HEK293 (cell line): ENCODE measurements around the gene HPSE.

Experiments
- CTCF ChIA-PET: fragments of 350-600 bp; formaldehyde crosslinking; extraction: SDS; loops from one replicate; lab custom pipeline; 2021; ENCODE audit warnings: antibody characterized with exemption; lab: Yijun Ruan, JAX
- POLR2A ChIA-PET: fragments of 300-600 bp; formaldehyde crosslinking; extraction: SDS; loops from one replicate; lab custom pipeline; 2020; ENCODE audit warnings: antibody characterized with exemption, inconsistent platforms; lab: Yijun Ruan, JAX
- H3K27ac ChIP-seq: fragments of 200-500 bp; sonication (Bioruptor generic); 2 replicates; pipeline ENCODE4 v1.5.1; 2014; ENCODE audit warnings: low read depth, low read length, control low read depth, inconsistent platforms; ENCODE audit errors: extremely low read depth
- H3K36me3 ChIP-seq, 2 experiments: fragments of 200-500 bp in 1 of 2; sonication (Bioruptor generic) in 1 of 2; 1 replicate in 1 of 2; 2 replicates in 1 of 2; pipeline ENCODE4 v1.5.1; 2014 to 2017; ENCODE audit warnings: inconsistent platforms in 2 of 2, low read length in 2 of 2; ENCODE audit not compliant: control insufficient read depth in 2 of 2, insufficient read depth in 1 of 2
- H3K4me1 ChIP-seq: fragments of 200-500 bp; sonication (Bioruptor generic); 2 replicates; pipeline ENCODE4 v1.5.1; 2014; ENCODE audit warnings: mild to moderate bottlenecking, low read length, inconsistent platforms; ENCODE audit not compliant: control insufficient read depth, insufficient read depth
- H3K4me3 ChIP-seq: 2 replicates; pipeline ENCODE4 v1.5.1; 2011; ENCODE audit warnings: low read depth, mild to moderate bottlenecking, control low read depth, low read length, moderate library complexity
- H3K9me3 ChIP-seq: fragments of 200-500 bp; sonication (Bioruptor generic); 2 replicates; pipeline ENCODE4 v1.5.1; 2014; ENCODE audit warnings: low read depth, low read length, inconsistent platforms; ENCODE audit not compliant: control insufficient read depth, insufficient read depth
- KLF10 ChIP-seq: fragments of 450-650 bp; IDR thresholded peaks from 2 replicates; pipeline ENCODE4 v1.5.1; 2018; ENCODE audit warnings: missing biosample characterization, mild to moderate bottlenecking, missing genetic modification characterization
- SETDB1 ChIP-seq: IDR thresholded peaks from one replicate; pipeline ENCODE4 v1.6.1; 2017; ENCODE audit warnings: mild to moderate bottlenecking, low read length, moderate library complexity, mixed read lengths; ENCODE audit not compliant: insufficient read length
- ZFP3 ChIP-seq: fragments of 450-650 bp; formaldehyde crosslinking; IDR thresholded peaks from 2 replicates; pipeline ENCODE4 v1.5.1; 2016; ENCODE audit warnings: low read depth, missing biosample characterization, missing genetic modification characterization
- ZFP37 ChIP-seq: fragments of 450-650 bp; formaldehyde crosslinking; IDR thresholded peaks from 2 replicates; pipeline ENCODE4 v1.5.1; 2016; ENCODE audit warnings: missing biosample characterization, missing genetic modification characterization
- ZFP69B ChIP-seq: fragments of 450-650 bp; formaldehyde crosslinking; IDR thresholded peaks from 2 replicates; pipeline ENCODE4 v1.5.1; 2016; ENCODE audit warnings: missing biosample characterization, missing genetic modification characterization
- ZNF174 ChIP-seq: fragments of 450-650 bp; formaldehyde crosslinking; IDR thresholded peaks from 2 replicates; pipeline ENCODE4 v1.5.0; 2017; ENCODE audit warnings: missing biosample characterization, mild to moderate bottlenecking, missing genetic modification characterization
- ZNF211 ChIP-seq: fragments of 450-650 bp; formaldehyde crosslinking; IDR thresholded peaks from 2 replicates; pipeline ENCODE4 v1.5.1; 2016; ENCODE audit warnings: low read depth, missing biosample characterization, missing genetic modification characterization
- ZNF302 ChIP-seq: fragments of 450-650 bp; formaldehyde crosslinking; IDR thresholded peaks from 2 replicates; pipeline ENCODE4 v1.5.1; 2016; ENCODE audit warnings: missing biosample characterization, missing genetic modification characterization, low read depth
- ZNF501 ChIP-seq: fragments of 450-650 bp; formaldehyde crosslinking; IDR thresholded peaks from 2 replicates; pipeline ENCODE4 v1.5.1; 2016; ENCODE audit warnings: missing biosample characterization, missing genetic modification characterization
- ZNF514 ChIP-seq: fragments of 450-650 bp; formaldehyde crosslinking; IDR thresholded peaks from 2 replicates; pipeline ENCODE4 v1.5.1; 2016; ENCODE audit warnings: missing biosample characterization, missing genetic modification characterization
- ZNF664 ChIP-seq: fragments of 450-650 bp; formaldehyde crosslinking; IDR thresholded peaks from 2 replicates; pipeline ENCODE4 v1.5.1; 2016; ENCODE audit warnings: missing biosample characterization, missing genetic modification characterization
- ZNF677 ChIP-seq: fragments of 450-650 bp; IDR thresholded peaks from 2 replicates; pipeline ENCODE4 v1.5.0; 2018; ENCODE audit warnings: missing biosample characterization, mild to moderate bottlenecking, missing genetic modification characterization, moderate library complexity
- ZNF791 ChIP-seq: fragments of 450-650 bp; formaldehyde crosslinking; IDR thresholded peaks from 2 replicates; pipeline ENCODE4 v1.5.1; 2016; ENCODE audit warnings: missing biosample characterization, missing genetic modification characterization
- TF ChIP-seq, protein P1 (sequence below): fragments of 450-650 bp; formaldehyde crosslinking; IDR thresholded peaks from 2 replicates; pipeline ENCODE4 v1.5.0; 2017; ENCODE audit warnings: missing biosample characterization, missing genetic modification characterization, borderline replicate concordance
- TF ChIP-seq, protein P2 (sequence below): fragments of 450-650 bp; formaldehyde crosslinking; IDR thresholded peaks from 2 replicates; pipeline ENCODE4 v1.5.1; 2016; ENCODE audit warnings: missing biosample characterization, missing genetic modification characterization
- TF ChIP-seq, protein P3 (sequence below): fragments of 450-650 bp; formaldehyde crosslinking; IDR thresholded peaks from 2 replicates; pipeline ENCODE4 v1.5.1; 2016; ENCODE audit warnings: missing biosample characterization, missing genetic modification characterization
- TF ChIP-seq, protein P4 (sequence below): fragments of 450-650 bp; formaldehyde crosslinking; optimal IDR thresholded peaks from 2 replicates; pipeline ENCODE3; 2016; ENCODE audit warnings: missing biosample characterization, mild to moderate bottlenecking, missing genetic modification characterization
- TF ChIP-seq, protein P5 (sequence below): fragments of 450-650 bp; formaldehyde crosslinking; IDR thresholded peaks from 2 replicates; pipeline ENCODE4 v1.5.1; 2016; ENCODE audit warnings: missing biosample characterization, missing genetic modification characterization
- TF ChIP-seq, protein P6 (sequence below): fragments of 450-650 bp; formaldehyde crosslinking; IDR thresholded peaks from 2 replicates; pipeline ENCODE4 v1.5.1; 2016; ENCODE audit warnings: missing biosample characterization, missing genetic modification characterization

HPSE gene

DNA sequence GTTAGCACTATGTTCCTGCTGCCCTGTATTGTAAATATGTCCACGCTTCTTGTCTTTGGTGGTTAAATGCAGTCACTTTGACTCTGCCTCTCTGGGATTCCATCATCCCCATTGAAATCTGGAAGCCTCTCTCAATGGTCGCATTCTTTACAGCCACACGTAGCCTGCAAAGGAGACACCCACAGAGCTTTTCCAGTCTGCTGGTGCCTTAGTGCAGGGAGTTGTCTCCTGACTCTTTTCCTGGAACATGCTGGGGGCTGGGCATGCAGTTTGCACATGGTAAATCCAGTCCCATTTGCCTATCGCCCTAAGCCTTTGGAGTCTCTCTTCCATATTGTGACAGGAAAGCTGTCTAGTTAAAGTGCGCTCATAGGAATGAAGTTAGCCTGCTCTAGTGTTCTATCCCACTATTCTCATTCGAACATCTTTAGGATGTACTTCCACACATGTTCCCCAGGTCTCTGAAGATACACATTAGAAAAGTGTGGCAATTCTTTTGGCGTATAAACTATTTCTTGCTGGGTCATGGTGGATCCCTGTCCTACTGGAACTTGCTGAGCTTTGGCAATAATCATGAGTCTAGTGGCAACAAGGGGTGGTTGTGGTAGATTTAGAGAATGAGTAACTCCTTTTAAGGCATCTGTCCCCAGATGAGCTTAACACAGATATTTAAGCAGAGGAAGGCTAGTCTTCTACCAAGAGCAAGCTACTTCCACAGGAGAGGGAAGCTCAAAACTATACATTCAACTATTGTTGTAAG lies 83.8 kb downstream of the HPSE start (continued):
- TF ChIP-seq, protein P1, sequence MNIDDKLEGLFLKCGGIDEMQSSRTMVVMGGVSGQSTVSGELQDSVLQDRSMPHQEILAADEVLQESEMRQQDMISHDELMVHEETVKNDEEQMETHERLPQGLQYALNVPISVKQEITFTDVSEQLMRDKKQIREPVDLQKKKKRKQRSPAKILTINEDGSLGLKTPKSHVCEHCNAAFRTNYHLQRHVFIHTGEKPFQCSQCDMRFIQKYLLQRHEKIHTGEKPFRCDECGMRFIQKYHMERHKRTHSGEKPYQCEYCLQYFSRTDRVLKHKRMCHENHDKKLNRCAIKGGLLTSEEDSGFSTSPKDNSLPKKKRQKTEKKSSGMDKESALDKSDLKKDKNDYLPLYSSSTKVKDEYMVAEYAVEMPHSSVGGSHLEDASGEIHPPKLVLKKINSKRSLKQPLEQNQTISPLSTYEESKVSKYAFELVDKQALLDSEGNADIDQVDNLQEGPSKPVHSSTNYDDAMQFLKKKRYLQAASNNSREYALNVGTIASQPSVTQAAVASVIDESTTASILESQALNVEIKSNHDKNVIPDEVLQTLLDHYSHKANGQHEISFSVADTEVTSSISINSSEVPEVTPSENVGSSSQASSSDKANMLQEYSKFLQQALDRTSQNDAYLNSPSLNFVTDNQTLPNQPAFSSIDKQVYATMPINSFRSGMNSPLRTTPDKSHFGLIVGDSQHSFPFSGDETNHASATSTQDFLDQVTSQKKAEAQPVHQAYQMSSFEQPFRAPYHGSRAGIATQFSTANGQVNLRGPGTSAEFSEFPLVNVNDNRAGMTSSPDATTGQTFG (tag by site-specific recombination), result no peak
- TF ChIP-seq, protein P2, sequence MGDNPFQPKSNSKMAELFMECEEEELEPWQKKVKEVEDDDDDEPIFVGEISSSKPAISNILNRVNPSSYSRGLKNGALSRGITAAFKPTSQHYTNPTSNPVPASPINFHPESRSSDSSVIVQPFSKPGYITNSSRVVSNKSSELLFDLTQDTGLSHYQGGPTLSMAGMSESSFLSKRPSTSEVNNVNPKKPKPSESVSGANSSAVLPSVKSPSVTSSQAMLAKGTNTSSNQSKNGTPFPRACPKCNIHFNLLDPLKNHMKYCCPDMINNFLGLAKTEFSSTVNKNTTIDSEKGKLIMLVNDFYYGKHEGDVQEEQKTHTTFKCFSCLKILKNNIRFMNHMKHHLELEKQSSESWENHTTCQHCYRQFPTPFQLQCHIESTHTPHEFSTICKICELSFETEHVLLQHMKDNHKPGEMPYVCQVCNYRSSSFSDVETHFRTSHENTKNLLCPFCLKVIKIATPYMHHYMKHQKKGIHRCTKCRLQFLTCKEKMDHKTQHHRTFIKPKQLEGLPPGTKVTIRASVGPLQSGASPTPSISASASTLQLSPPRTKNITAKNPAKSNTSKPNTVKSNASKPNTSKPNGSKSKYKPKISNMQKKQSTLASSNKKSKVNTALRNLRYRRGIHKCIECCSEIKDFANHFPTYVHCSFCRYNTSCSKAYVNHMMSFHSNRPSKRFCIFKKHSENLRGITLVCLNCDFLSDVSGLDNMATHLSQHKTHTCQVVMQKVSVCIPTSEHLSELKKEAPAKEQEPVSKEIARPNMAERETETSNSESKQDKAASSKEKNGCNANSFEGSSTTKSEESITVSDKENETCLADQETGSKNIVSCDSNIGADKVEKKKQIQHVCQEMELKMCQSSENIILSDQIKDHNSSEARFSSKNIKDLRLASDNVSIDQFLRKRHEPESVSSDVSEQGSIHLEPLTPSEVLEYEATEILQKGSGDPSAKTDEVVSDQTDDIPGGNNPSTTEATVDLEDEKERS (tag by site-specific recombination), result no peak
- TF ChIP-seq ZNF211 (tag by site-specific recombination), result no peak
- TF ChIP-seq, all 188 proteins: peak for 0

DNA sequence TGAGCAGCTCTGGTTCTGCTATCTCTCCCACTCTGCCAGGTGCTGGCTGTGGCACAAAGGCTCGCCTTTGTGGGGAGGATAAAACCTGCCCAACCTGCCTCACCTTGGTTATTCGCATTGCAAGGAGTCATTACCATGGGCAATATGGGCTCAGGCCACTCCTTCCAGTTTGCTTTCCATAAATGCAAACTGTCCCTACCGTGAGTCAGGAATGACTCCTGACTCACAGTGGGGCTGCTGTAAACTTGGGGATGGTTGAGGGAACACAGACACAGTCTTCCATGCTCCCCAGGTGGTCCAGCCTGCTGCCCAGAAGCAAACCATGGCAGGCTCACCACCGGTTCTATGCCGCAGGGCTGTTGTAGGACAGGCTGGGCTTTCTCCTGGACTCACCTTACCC lies 86.2 kb downstream of the HPSE start:
- TF ChIP-seq ZFP3 (no peak), ZNF501 (tag by site-specific recombination) (no peak), ZFP37 (no peak), ZFP69B (tag by site-specific recombination) (no peak), ZNF302 (tag by site-specific recombination) (no peak), ZNF664 (tag by site-specific recombination) (no peak), ZNF514 (tag by site-specific recombination) (no peak), ZNF791 (tag by site-specific recombination) (no peak), ZNF677 (no peak), ZNF174 (tag by site-specific recombination) (no peak), KLF10 (tag by site-specific recombination) (no peak), SETDB1 (no peak)
- TF ChIP-seq, protein P3, sequence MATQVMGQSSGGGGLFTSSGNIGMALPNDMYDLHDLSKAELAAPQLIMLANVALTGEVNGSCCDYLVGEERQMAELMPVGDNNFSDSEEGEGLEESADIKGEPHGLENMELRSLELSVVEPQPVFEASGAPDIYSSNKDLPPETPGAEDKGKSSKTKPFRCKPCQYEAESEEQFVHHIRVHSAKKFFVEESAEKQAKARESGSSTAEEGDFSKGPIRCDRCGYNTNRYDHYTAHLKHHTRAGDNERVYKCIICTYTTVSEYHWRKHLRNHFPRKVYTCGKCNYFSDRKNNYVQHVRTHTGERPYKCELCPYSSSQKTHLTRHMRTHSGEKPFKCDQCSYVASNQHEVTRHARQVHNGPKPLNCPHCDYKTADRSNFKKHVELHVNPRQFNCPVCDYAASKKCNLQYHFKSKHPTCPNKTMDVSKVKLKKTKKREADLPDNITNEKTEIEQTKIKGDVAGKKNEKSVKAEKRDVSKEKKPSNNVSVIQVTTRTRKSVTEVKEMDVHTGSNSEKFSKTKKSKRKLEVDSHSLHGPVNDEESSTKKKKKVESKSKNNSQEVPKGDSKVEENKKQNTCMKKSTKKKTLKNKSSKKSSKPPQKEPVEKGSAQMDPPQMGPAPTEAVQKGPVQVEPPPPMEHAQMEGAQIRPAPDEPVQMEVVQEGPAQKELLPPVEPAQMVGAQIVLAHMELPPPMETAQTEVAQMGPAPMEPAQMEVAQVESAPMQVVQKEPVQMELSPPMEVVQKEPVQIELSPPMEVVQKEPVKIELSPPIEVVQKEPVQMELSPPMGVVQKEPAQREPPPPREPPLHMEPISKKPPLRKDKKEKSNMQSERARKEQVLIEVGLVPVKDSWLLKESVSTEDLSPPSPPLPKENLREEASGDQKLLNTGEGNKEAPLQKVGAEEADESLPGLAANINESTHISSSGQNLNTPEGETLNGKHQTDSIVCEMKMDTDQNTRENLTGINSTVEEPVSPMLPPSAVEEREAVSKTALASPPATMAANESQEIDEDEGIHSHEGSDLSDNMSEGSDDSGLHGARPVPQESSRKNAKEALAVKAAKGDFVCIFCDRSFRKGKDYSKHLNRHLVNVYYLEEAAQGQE (tag by site-specific recombination), result no peak
- TF ChIP-seq, protein P4, sequence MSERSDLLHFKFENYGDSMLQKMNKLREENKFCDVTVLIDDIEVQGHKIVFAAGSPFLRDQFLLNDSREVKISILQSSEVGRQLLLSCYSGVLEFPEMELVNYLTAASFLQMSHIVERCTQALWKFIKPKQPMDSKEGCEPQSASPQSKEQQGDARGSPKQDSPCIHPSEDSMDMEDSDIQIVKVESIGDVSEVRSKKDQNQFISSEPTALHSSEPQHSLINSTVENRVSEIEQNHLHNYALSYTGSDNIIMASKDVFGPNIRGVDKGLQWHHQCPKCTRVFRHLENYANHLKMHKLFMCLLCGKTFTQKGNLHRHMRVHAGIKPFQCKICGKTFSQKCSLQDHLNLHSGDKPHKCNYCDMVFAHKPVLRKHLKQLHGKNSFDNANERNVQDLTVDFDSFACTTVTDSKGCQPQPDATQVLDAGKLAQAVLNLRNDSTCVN (tag by site-specific recombination), result no peak
- TF ChIP-seq, protein P5, sequence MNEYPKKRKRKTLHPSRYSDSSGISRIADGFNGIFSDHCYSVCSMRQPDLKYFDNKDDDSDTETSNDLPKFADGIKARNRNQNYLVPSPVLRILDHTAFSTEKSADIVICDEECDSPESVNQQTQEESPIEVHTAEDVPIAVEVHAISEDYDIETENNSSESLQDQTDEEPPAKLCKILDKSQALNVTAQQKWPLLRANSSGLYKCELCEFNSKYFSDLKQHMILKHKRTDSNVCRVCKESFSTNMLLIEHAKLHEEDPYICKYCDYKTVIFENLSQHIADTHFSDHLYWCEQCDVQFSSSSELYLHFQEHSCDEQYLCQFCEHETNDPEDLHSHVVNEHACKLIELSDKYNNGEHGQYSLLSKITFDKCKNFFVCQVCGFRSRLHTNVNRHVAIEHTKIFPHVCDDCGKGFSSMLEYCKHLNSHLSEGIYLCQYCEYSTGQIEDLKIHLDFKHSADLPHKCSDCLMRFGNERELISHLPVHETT (tag by site-specific recombination), result no peak
- TF ChIP-seq, protein P6, sequence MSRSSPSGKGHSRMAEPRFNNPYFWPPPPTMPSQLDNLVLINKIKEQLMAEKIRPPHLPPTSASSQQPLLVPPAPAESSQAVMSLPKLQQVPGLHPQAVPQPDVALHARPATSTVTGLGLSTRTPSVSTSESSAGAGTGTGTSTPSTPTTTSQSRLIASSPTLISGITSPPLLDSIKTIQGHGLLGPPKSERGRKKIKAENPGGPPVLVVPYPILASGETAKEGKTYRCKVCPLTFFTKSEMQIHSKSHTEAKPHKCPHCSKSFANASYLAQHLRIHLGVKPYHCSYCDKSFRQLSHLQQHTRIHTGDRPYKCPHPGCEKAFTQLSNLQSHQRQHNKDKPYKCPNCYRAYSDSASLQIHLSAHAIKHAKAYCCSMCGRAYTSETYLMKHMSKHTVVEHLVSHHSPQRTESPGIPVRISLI, result no peak
- no peak overlapping the region for H3K4me3 ChIP-seq
- no peak overlapping the region for H3K27ac ChIP-seq
- ChIA-PET CTCF (no interaction called here), POLR2A (no interaction called here)
- H3K4me1 ChIP-seq, result no peaks in the 10 kb centered on the region
- H3K9me3 ChIP-seq, result no peaks in the 10 kb centered on the region
- H3K36me3 ChIP-seq, result no peaks in the 10 kb centered on the region
